ENCODE results near the gene TTC3. TPM values are rescaled to one million over a fixed set of nuclear protein-coding genes. Genes with fewer than 3 reads are reported as not detected.

The TTC3 gene
- total RNA-seq, 1 experiment from 2014 or later = 92.8 TPM

DNA sequence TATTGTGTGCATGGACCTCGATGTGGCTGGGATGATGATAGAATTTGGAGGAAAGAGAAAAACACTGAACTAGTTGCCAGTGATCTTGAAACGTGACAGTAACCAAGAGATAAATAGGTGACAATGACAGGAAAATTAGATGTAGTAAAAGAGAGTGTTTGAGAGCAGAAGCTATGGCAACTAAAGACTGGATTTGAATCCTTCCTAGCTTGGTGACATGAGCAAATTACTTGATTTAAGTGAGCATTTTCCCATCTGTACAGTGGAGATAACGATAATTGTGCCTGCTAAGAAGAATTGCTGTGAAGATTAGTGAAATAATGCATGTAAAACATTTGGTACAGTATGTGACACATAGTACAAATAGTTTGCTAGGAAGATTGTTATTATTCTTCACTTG lies 12.7 kb downstream of the TTC3 start:
- POLR2A ChIA-PET = no interaction called here
- intact Hi-C loops (cut with micrococcal nuclease; ENCODE audit: unreplicated experiment) = no loop called here

DNA sequence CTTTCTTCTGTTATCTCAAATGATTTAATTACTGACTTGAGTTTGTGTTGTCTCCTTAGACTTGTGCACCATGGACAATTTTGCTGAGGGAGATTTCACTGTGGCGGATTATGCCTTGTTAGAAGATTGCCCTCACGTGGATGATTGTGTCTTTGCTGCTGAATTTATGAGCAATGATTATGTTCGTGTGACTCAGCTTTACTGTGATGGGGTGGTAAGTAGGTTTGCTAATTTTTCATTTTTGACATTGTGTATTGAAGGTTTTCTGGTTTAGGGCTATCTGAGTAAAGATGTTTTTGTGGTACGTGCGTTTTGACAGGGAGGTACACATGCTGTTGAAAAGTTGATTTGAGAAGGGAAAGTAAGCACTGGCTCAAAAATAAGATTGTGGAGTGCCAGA lies 14.1 kb downstream of the TTC3 start:
- H3K36me3 Mint-ChIP-seq (ENCODE audit: insufficient read depth, unreplicated experiment) = peaks cover 11% of the 10 kb centered on the region
- TF ChIP-seq, protein P1, sequence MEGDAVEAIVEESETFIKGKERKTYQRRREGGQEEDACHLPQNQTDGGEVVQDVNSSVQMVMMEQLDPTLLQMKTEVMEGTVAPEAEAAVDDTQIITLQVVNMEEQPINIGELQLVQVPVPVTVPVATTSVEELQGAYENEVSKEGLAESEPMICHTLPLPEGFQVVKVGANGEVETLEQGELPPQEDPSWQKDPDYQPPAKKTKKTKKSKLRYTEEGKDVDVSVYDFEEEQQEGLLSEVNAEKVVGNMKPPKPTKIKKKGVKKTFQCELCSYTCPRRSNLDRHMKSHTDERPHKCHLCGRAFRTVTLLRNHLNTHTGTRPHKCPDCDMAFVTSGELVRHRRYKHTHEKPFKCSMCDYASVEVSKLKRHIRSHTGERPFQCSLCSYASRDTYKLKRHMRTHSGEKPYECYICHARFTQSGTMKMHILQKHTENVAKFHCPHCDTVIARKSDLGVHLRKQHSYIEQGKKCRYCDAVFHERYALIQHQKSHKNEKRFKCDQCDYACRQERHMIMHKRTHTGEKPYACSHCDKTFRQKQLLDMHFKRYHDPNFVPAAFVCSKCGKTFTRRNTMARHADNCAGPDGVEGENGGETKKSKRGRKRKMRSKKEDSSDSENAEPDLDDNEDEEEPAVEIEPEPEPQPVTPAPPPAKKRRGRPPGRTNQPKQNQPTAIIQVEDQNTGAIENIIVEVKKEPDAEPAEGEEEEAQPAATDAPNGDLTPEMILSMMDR (IDR thresholded peaks at IDR 0.05; ENCODE audit: insufficient read depth in 1 of 2, low read depth in 1 of 2, low read length in 1 of 2, severe bottlenecking in 1 of 2, unreplicated experiment in 1 of 2) = peak in 1 of 2 experiments; percentile 31
- H3K4me1 Mint-ChIP-seq (ENCODE audit: low read depth, unreplicated experiment) = peaks cover 12% of the 10 kb centered on the region
- BruUV-seq (replicated peaks) = no TSS peak
- no peaks in the 10 kb centered on the region for H3K36me3 ChIP-seq (ENCODE audit: control insufficient read depth, insufficient read depth, low read length)
- H3K4me3 ChIP-seq (ENCODE audit: low read depth, low read length) = no peak overlapping the region
- POLR2A ChIA-PET = interaction anchor here (0.6 kb wide), 1 partner anchor 279 kb away, joined by 3 read pairs; the partner anchor contains the start of gene DYRK1A
- peaks cover 4% of the 10 kb centered on the region; the same call in 1 of the 2 replicates for H3K4me1 ChIP-seq
- no peaks in the 10 kb centered on the region for H3K9me3 Mint-ChIP-seq (ENCODE audit: unreplicated experiment)
- intact Hi-C loops (cut with micrococcal nuclease; ENCODE audit: unreplicated experiment) = loop anchor here (1.0 kb wide), 1 partner anchor 110 kb away; no protein-coding TSS in a partner anchor
- H3K9me3 ChIP-seq = no peaks in the 10 kb centered on the region
- H3K4me3 Mint-ChIP-seq (ENCODE audit: unreplicated experiment) = no peak overlapping the region
- no peaks in the 10 kb centered on the region for H3K27me3 Mint-ChIP-seq (ENCODE audit: insufficient read depth, unreplicated experiment)
- H3K27ac Mint-ChIP-seq (ENCODE audit: unreplicated experiment) = no peak overlapping the region
- DNase-seq = peak in 1 of 2 experiments; percentile 8
- H3K27me3 ChIP-seq (replicated peaks; ENCODE audit: control insufficient read depth, insufficient read depth, low read length) = no peaks in the 10 kb centered on the region
- CTCF ChIA-PET = interaction anchor here (1.2 kb wide), 1 partner anchor 110 kb away, joined by 5 read pairs; no protein-coding TSS in a partner anchor

More for the DNA sequence above, 12.7 kb downstream of the TTC3 start:
- no peak overlapping the region for H3K27ac Mint-ChIP-seq (ENCODE audit: unreplicated experiment)
- Histone ChIP-seq H3K9me3 (no peaks in the 10 kb centered on the region), H3K36me3 (ENCODE audit: control insufficient read depth, insufficient read depth, low read length) (no peaks in the 10 kb centered on the region), H3K4me1 (peaks cover 4% of the 10 kb centered on the region; the same call in 1 of the 2 replicates), H3K27me3 (replicated peaks; ENCODE audit: control insufficient read depth, insufficient read depth, low read length) (no peaks in the 10 kb centered on the region), H3K4me3 (ENCODE audit: low read depth, low read length) (no peak overlapping the region)
- H3K9me3 Mint-ChIP-seq (ENCODE audit: unreplicated experiment) = no peaks in the 10 kb centered on the region
- H3K36me3 Mint-ChIP-seq (ENCODE audit: insufficient read depth, unreplicated experiment) = peaks cover 7% of the 10 kb centered on the region
- no peak overlapping the region for H3K4me3 Mint-ChIP-seq (ENCODE audit: unreplicated experiment)
- DNase-seq = no peak
- peaks cover 12% of the 10 kb centered on the region for H3K4me1 Mint-ChIP-seq (ENCODE audit: low read depth, unreplicated experiment)
- H3K27me3 Mint-ChIP-seq (ENCODE audit: insufficient read depth, unreplicated experiment) = no peaks in the 10 kb centered on the region
- CTCF ChIA-PET = no interaction called here
- BruUV-seq (replicated peaks) = no TSS peak
- TF ChIP-seq, protein P1 (IDR thresholded peaks at IDR 0.05; ENCODE audit: insufficient read depth in 1 of 2, low read depth in 1 of 2, low read length in 1 of 2, severe bottlenecking in 1 of 2, unreplicated experiment in 1 of 2) = no peak

DNA sequence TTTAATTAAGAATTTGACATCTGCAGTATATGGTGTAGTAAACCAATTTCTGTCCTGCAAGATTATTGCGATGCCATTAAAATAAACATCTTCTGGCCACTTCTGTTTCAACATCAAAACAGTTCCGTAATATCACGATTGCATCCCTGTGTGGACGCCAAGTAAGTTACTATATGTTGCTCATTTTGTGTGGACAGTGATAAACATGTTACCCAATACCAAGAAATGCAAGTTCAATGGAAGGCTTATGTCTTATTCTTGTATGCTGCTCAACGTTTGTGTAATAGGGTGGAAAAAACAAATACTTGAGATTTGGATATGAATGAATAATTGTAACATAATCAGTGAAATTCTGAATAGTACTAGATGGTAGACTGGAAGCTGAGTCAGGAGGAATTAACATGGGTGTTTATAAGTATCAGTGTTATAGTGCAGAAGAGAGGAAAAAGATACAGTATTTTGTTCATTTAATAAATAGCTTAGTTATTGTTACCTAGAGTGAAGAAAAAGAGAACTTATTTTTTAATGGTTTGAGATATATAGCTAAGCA lies 15.2 kb downstream of the TTC3 start:
- Histone ChIP-seq H3K27me3 (replicated peaks; ENCODE audit: control insufficient read depth, insufficient read depth, low read length) (no peaks in the 10 kb centered on the region), H3K4me1 (peaks cover 4% of the 10 kb centered on the region; the same call in 1 of the 2 replicates), H3K36me3 (ENCODE audit: control insufficient read depth, insufficient read depth, low read length) (no peaks in the 10 kb centered on the region), H3K9me3 (no peaks in the 10 kb centered on the region), H3K4me3 (ENCODE audit: low read depth, low read length) (no peak overlapping the region)
- intact Hi-C loops (cut with micrococcal nuclease; ENCODE audit: unreplicated experiment) = no loop called here
- TF ChIP-seq, protein P1 (IDR thresholded peaks at IDR 0.05; ENCODE audit: insufficient read depth in 1 of 2, low read depth in 1 of 2, low read length in 1 of 2, severe bottlenecking in 1 of 2, unreplicated experiment in 1 of 2) = no peak
- H3K27me3 Mint-ChIP-seq (ENCODE audit: insufficient read depth, unreplicated experiment) = no peaks in the 10 kb centered on the region
- no peak for DNase-seq
- no peak overlapping the region for H3K4me3 Mint-ChIP-seq (ENCODE audit: unreplicated experiment)
- no peak overlapping the region for H3K27ac Mint-ChIP-seq (ENCODE audit: unreplicated experiment)
- H3K4me1 Mint-ChIP-seq (ENCODE audit: low read depth, unreplicated experiment) = peaks cover 5% of the 10 kb centered on the region
- H3K36me3 Mint-ChIP-seq (ENCODE audit: insufficient read depth, unreplicated experiment) = peaks cover 11% of the 10 kb centered on the region
- ChIA-PET POLR2A (no interaction called here), CTCF (no interaction called here)
- H3K9me3 Mint-ChIP-seq (ENCODE audit: unreplicated experiment) = no peaks in the 10 kb centered on the region
- BruUV-seq (replicated peaks) = no TSS peak

All from Caco-2 (cell line).